AG04450 (cell line): ENCODE measurements around the gene CHST11. TPM values are rescaled to one million over a fixed set of nuclear protein-coding genes. Genes with fewer than 3 reads are reported as not detected.
A peak's percentile ranks its signal among the peaks of the same experiment; 100 is the strongest.

Experiments
- CTCF ChIA-PET: fragments of 300-600, 350-600 bp; formaldehyde crosslinking; extraction: SDS; loops from one replicate; lab custom pipeline; 2022; ENCODE audit warnings: antibody characterized with exemption, inconsistent platforms; lab: Charles Lee
- POLR2A ChIA-PET: fragments of 350-600 bp; formaldehyde crosslinking; extraction: SDS; loops from one replicate; lab custom pipeline; 2021; ENCODE audit warnings: antibody characterized with exemption, inconsistent platforms; lab: Yijun Ruan, JAX
- DNase-seq: peaks from one replicate; pipeline ENCODE4 v3.0.0-alpha.2; 2011; ENCODE audit warnings: low read depth, low spot score
- H3K27ac ChIP-seq: one replicate; pipeline ENCODE4 v1.5.1; 2012; ENCODE audit warnings: low read depth, low read length, control low read depth
- H3K27me3 ChIP-seq: one replicate; pipeline ENCODE4 v1.6.0; 2012; ENCODE audit warnings: low read length; ENCODE audit not compliant: control insufficient read depth, insufficient read depth
- H3K4me3 ChIP-seq: 2 replicates; pipeline ENCODE4 v1.5.1; 2011; ENCODE audit warnings: mild to moderate bottlenecking, low read depth, low read length, control low read depth
- H3K9me3 ChIP-seq: 2 replicates; pipeline ENCODE4 v1.5.1; 2012; ENCODE audit warnings: low read length; ENCODE audit not compliant: control insufficient read depth, insufficient read depth
- CTCF ChIP-seq: IDR thresholded peaks from 2 replicates; pipeline ENCODE4 v1.5.1; 2011; ENCODE audit warnings: low read depth, low read length, control low read depth, inconsistent platforms
- polyA plus RNA-seq: library from polyadenylated mRNA; depleted of rRNA; stranded (reverse); fragments of >200 nt; gene quantifications from 2 replicates; pipeline ENCODE4 v1.2.3, GENCODE V29; 2011

The CHST11 gene
- polyA plus RNA-seq, 1 experiment: 2.7 TPM

DNA sequence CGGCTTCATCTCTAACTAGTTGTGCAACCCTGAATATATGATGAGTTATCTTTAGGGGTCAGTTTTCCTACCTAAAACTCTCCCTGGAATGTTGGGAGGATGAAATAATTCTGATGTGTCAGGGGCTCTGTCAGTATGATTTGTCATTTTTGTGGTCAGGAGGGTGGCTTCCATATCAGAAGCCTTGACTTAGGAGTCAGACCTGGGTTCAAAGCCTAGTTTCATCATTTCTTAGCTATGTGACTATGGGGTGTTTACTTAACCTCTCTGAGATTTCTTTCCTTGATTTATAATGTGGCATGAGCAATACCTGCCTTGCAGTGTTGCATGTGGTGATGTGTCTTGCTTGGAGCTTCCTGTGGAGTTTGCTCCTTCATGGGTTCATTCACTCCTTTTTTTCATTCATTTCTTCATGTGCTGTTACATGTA lies 146.8 kb downstream of the CHST11 start:
- no peak for DNase-seq
- Histone ChIP-seq H3K9me3 (no peaks in the 10 kb centered on the region), H3K27ac (peak overlapping the region; percentile 75), H3K27me3 (no peaks in the 10 kb centered on the region), H3K4me3 (no peak overlapping the region)
- no peak for TF ChIP-seq CTCF
- ChIA-PET POLR2A (interaction anchor here (1.0 to 1.2 kb wide), 2 partner anchors 49 to 145 kb away, joined by 3 to 4 read pairs; no protein-coding TSS in a partner anchor), CTCF (interaction anchor here (1.5 kb wide), 1 partner anchor 222 kb away, joined by 8 read pairs; no protein-coding TSS in a partner anchor)

DNA sequence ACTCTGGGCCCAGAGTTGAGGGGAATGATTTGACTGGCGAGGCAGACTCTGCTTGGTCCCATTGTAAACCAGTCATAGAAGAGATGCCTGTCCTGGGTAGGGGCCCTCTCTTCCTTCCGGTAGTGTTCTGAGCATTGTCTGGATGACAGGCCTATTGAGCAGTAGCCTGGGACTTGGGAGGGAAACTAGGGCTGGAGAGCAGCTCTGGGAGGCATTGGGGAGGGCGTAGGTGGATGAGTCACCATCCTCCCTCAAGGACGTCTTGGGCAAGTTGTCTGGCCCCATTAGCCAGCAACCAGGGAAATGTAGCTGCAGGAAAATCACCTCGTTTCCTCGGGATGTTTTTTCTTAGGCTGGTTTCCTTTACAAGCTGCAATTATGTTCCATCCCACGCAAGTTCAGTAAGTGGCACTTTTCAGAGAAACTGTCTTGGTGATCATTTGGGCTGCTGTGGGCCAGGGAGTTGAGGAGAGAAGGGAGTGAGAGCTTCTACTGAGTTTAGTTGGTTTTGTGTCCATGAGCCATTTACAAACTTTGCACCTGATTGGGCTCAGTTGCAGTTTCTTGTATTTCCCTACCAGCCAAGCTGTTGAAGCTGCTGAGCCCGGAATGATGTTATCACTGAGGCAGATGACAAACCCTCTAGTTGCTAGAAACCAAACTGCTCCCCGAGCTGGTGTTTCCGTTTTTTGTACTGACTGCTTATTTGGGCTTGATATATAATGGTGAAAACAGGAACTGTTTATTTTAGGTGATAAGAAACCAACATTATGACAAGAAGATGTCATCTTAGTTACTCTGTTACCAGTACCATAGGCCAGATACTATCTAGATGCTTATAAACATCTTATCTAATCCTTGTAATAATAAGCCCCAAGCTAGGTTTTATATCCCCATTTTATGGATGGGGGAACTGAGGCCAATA lies 147.6 kb downstream of the CHST11 start:
- Histone ChIP-seq H3K4me3 (peak overlapping the region; percentile 27; the same call in 1 of the 2 replicates), H3K27ac (peak overlapping the region; percentile 75), H3K27me3 (no peaks in the 10 kb centered on the region), H3K9me3 (no peaks in the 10 kb centered on the region)
- DNase-seq: peak; percentile 81
- ChIA-PET POLR2A (interaction anchor here (1.0 to 1.2 kb wide), 2 partner anchors 48 to 145 kb away, joined by 3 to 4 read pairs; no protein-coding TSS in a partner anchor), CTCF (interaction anchor here (1.5 kb wide), 1 partner anchor 223 kb away, joined by 8 read pairs; no protein-coding TSS in a partner anchor)
- TF ChIP-seq CTCF: no peak

GRCh38 chr12:104604995-104605675 lies 148.4 kb downstream of the CHST11 start:
- H3K9me3 ChIP-seq: no peaks in the 10 kb centered on the region
- no peaks in the 10 kb centered on the region for H3K27me3 ChIP-seq
- POLR2A ChIA-PET: interaction anchor here (1.2 kb wide), 1 partner anchor 146 kb away, joined by 4 read pairs; no protein-coding TSS in a partner anchor
- H3K27ac ChIP-seq: no peak overlapping the region
- H3K4me3 ChIP-seq: no peak overlapping the region
- TF ChIP-seq CTCF: no peak
- CTCF ChIA-PET: no interaction called here
- DNase-seq: no peak

- ChIA-PET CTCF (no interaction called here), POLR2A (no interaction called here)
- Histone ChIP-seq H3K9me3 (no peaks in the 10 kb centered on the region), H3K4me3 (no peak overlapping the region), H3K27ac (no peak overlapping the region), H3K27me3 (no peaks in the 10 kb centered on the region)
- TF ChIP-seq CTCF: no peak
- DNase-seq: no peak
Measured at GRCh38 chr12:104605685-104606084, 148.9 kb downstream of the CHST11 start.
